OCI-LY1 (cell line): Measurements from ENCODE around the gene HSF2BP.
"Not testable (repeated sequence)": the region's sequence is repeated elsewhere in the genome, so short reads cannot be mapped to it uniquely, and the experiment has no call there.

ENCODE experiments used
- H2AFZ ChIP-seq: fragments of 200-600 bp; sonication (generic), shearing (Covaris generic); 2 replicates; pipeline ENCODE4 v1.6.0; 2014; ENCODE audit warnings: antibody characterized with exemption, mild to moderate bottlenecking, low read length
- H3F3A ChIP-seq: fragments of 200-600 bp; sonication (generic), shearing (Covaris generic); 2 replicates; pipeline ENCODE4 v1.6.0; 2014; ENCODE audit warnings: mild to moderate bottlenecking, antibody characterized with exemption, low read length, moderate library complexity; ENCODE audit not compliant: insufficient read depth
- H3K27ac ChIP-seq: fragments of 200-600 bp; sonication (generic); 2 replicates; pipeline ENCODE4 v1.5.1; 2014; ENCODE audit warnings: low read length, mixed run types, mild to moderate bottlenecking, low read depth; ENCODE audit not compliant: poor library complexity, severe bottlenecking
- H3K27me3 ChIP-seq: fragments of 200-600 bp; sonication (generic); 2 replicates; pipeline ENCODE4 v1.6.0; 2014; ENCODE audit warnings: antibody characterized with exemption, mild to moderate bottlenecking, low read length, moderate library complexity; ENCODE audit not compliant: insufficient read depth
- H3K36me3 ChIP-seq: fragments of 200-600 bp; sonication (generic); 2 replicates; pipeline ENCODE4 v1.6.1; 2014; ENCODE audit warnings: mild to moderate bottlenecking, antibody characterized with exemption, low read length, moderate library complexity, mixed read lengths; ENCODE audit not compliant: insufficient read depth
- H3K4me1 ChIP-seq: fragments of 200-600 bp; sonication (generic); 2 replicates; pipeline ENCODE4 v1.5.1; 2014; ENCODE audit warnings: mild to moderate bottlenecking, low read length, moderate library complexity; ENCODE audit not compliant: insufficient read depth, severe bottlenecking
- H3K4me2 ChIP-seq: fragments of 200-600 bp; sonication (generic), shearing (Covaris generic); 2 replicates; pipeline ENCODE4 v1.6.1; 2014; ENCODE audit warnings: low read length
- H3K4me3 ChIP-seq: fragments of 200-600 bp; sonication (generic); 2 replicates; pipeline ENCODE4 v1.5.1; 2014; ENCODE audit warnings: low read length, low read depth, mild to moderate bottlenecking, mixed read lengths; ENCODE audit not compliant: poor library complexity, severe bottlenecking
- H3K79me2 ChIP-seq: fragments of 200-600 bp; shearing (Covaris generic); 2 replicates; pipeline ENCODE4 v1.6.1; 2016; ENCODE audit warnings: mixed run types, low read length, mixed read lengths; ENCODE audit not compliant: insufficient read depth
- H3K9ac ChIP-seq: fragments of 200-600 bp; sonication (generic), shearing (Covaris generic); 2 replicates; pipeline ENCODE4 v1.6.1; 2014; ENCODE audit warnings: mild to moderate bottlenecking, low read length, mixed read lengths
- H3K9me2 ChIP-seq: fragments of 200-600 bp; sonication (generic), shearing (Covaris generic); 2 replicates; pipeline ENCODE4 v1.6.1; 2014; ENCODE audit warnings: low read depth, mild to moderate bottlenecking, low read length, mixed read lengths
- H3K9me3 ChIP-seq: fragments of 200-600 bp; shearing (Covaris generic); 2 replicates; pipeline ENCODE4 v1.6.1; 2014; ENCODE audit warnings: low read length, mixed read lengths
- H4K20me1 ChIP-seq: fragments of 200-600 bp; sonication (generic), shearing (Covaris generic); 2 replicates; pipeline ENCODE4 v1.6.0; 2016; ENCODE audit warnings: mild to moderate bottlenecking, low read length; ENCODE audit not compliant: insufficient read depth
- EZH2 ChIP-seq: fragments of 200-600 bp; sonication (generic), shearing (Covaris generic); IDR thresholded peaks from 2 replicates; pipeline ENCODE4 v1.8.0; 2017; ENCODE audit warnings: borderline replicate concordance, mixed run types, mild to moderate bottlenecking, antibody characterized with exemption, low read length, moderate library complexity, mixed read lengths
- TF ChIP-seq, protein P1 (sequence below): fragments of 200-600 bp; sonication (generic), shearing (Covaris generic); IDR thresholded peaks from 2 replicates; pipeline ENCODE4 v1.5.1; 2017; ENCODE audit warnings: mild to moderate bottlenecking, antibody characterized with exemption, low read length, moderate library complexity, mixed read lengths

The HSF2BP gene

DNA sequence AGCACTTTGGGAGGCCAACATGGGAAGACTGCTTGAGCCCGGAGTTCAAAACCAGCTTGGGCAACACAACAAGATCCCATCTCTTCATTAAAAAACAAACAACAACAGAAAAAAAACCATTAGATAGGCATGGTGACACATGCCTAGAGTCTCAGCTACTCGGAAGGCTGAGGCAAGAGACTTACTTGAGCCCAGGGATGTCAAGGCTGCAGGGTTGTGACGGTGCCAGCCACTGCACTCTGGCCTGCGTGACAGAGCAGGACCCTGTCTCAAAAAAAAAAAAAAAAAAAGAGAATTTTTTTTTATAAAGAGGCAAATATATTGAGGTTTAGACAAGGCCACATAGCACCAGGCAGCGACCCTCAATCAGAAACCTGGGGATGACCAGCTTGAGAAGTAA, 62.7 kb downstream of the HSF2BP start:
- no peaks in the 10 kb centered on the region for H3K36me3 ChIP-seq
- H2AFZ ChIP-seq, result no peak overlapping the region
- H3K27me3 ChIP-seq, result no peaks in the 10 kb centered on the region; the same call in 1 of the 2 replicates
- H3K27ac ChIP-seq, result no peak overlapping the region
- H3K4me3 ChIP-seq, result no peak overlapping the region
- no peak for TF ChIP-seq EZH2
- TF ChIP-seq, protein P1, sequence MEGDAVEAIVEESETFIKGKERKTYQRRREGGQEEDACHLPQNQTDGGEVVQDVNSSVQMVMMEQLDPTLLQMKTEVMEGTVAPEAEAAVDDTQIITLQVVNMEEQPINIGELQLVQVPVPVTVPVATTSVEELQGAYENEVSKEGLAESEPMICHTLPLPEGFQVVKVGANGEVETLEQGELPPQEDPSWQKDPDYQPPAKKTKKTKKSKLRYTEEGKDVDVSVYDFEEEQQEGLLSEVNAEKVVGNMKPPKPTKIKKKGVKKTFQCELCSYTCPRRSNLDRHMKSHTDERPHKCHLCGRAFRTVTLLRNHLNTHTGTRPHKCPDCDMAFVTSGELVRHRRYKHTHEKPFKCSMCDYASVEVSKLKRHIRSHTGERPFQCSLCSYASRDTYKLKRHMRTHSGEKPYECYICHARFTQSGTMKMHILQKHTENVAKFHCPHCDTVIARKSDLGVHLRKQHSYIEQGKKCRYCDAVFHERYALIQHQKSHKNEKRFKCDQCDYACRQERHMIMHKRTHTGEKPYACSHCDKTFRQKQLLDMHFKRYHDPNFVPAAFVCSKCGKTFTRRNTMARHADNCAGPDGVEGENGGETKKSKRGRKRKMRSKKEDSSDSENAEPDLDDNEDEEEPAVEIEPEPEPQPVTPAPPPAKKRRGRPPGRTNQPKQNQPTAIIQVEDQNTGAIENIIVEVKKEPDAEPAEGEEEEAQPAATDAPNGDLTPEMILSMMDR, result no peak
- H4K20me1 ChIP-seq, result no peaks in the 10 kb centered on the region
- no peaks in the 10 kb centered on the region for H3K9me3 ChIP-seq
- H3K9ac ChIP-seq, result no peak overlapping the region
- no peaks in the 10 kb centered on the region for H3K9me2 ChIP-seq
- H3K4me2 ChIP-seq, result no peak overlapping the region
- H3F3A ChIP-seq, result no peaks in the 10 kb centered on the region
- H3K79me2 ChIP-seq, result no peaks in the 10 kb centered on the region
- no peaks in the 10 kb centered on the region for H3K4me1 ChIP-seq

DNA sequence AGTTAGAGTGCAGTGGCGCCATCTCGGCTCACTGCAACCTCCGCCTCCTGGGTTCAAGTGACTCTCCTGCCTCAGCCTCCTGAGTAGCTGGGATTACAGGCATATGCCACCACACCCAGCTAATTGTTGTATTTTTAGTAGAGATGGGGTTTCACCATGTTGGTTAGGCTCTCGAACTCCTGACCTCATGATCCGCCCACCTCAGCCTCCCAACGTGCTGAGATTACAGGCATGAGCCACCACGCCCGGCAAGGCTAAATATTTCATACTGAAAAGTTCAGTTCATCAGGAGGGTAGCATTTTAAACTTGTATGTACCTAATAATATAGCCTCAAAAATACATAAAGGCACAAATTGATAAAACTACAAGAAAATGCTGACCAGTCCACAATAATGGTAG, 63.5 kb downstream of the HSF2BP start:
- not testable (repeated sequence) for H3K4me2 ChIP-seq, H3K4me1 ChIP-seq, H3K27me3 ChIP-seq, H3K9ac ChIP-seq, H3K9me2 ChIP-seq, H4K20me1 ChIP-seq, H2AFZ ChIP-seq, H3K9me3 ChIP-seq, H3F3A ChIP-seq, H3K4me3 ChIP-seq, H3K27ac ChIP-seq, H3K36me3 ChIP-seq, H3K79me2 ChIP-seq

DNA sequence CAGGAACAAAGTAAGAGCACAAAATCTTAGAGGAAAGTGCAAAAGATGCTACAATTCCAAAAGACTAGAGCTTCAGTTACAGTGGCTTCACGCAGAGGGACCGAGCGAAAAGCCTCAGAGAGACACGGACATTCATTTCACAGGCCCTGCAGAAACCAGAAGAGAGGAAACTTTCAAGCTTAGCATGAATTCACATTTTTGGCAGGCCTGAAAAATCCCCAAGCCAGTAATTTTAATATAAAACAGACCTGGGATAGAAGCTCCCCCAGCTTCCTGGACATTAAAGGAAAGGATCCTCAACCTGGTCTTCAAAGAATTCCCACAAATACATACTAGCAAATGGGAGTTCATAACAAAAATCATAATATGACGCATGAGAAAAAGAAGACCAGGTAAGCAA, 66.2 kb downstream of the HSF2BP start:
- no peaks in the 10 kb centered on the region for H3K4me1 ChIP-seq
- TF ChIP-seq, protein P1, result no peak
- no peak for TF ChIP-seq EZH2
- H3K27ac ChIP-seq, result no peak overlapping the region
- no peaks in the 10 kb centered on the region for H3K27me3 ChIP-seq
- no peak overlapping the region for H3K4me2 ChIP-seq
- no peaks in the 10 kb centered on the region for H3K79me2 ChIP-seq
- H3K9me2 ChIP-seq, result no peaks in the 10 kb centered on the region
- H4K20me1 ChIP-seq, result no peaks in the 10 kb centered on the region
- no peak overlapping the region for H3K9ac ChIP-seq
- H3F3A ChIP-seq, result no peaks in the 10 kb centered on the region
- H3K4me3 ChIP-seq, result no peak overlapping the region
- no peaks in the 10 kb centered on the region for H3K9me3 ChIP-seq
- no peaks in the 10 kb centered on the region for H3K36me3 ChIP-seq
- H2AFZ ChIP-seq, result no peak overlapping the region

DNA sequence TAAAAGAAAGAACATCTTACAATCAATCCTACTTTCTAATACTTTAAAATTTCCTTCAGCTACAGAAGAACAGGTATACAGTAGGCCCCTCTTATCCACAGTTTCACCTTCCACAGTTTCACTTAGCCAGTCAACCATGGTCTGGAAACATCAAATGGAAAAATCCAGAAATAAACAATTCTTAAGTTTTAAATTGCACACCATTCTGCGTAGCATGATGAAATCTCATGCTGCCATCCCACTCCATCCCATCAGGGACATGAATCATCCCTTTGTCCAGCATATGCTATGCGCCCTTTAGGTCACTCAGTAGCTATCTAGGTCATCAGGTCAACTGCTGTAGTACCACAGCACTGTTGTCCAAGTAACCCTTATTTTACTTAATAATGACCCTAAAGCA, 67.7 kb downstream of the HSF2BP start:
- no peaks in the 10 kb centered on the region for H3K9me3 ChIP-seq
- H3K36me3 ChIP-seq, result no peaks in the 10 kb centered on the region
- H3K27ac ChIP-seq, result no peak overlapping the region
- H3K4me3 ChIP-seq, result no peak overlapping the region
- H3K4me1 ChIP-seq, result no peaks in the 10 kb centered on the region
- no peaks in the 10 kb centered on the region for H3K79me2 ChIP-seq
- no peak overlapping the region for H2AFZ ChIP-seq
- TF ChIP-seq, protein P1, result no peak
- TF ChIP-seq EZH2, result no peak
- H3K9me2 ChIP-seq, result no peaks in the 10 kb centered on the region
- no peaks in the 10 kb centered on the region for H3K27me3 ChIP-seq
- no peak overlapping the region for H3K4me2 ChIP-seq
- no peaks in the 10 kb centered on the region for H3F3A ChIP-seq
- no peak overlapping the region for H3K9ac ChIP-seq
- H4K20me1 ChIP-seq, result no peaks in the 10 kb centered on the region
